ENCODE measurements around the gene CYP2D6.
"Not testable (repeated sequence)": the region's sequence is repeated elsewhere in the genome, so short reads cannot be mapped to it uniquely, and the experiment has no call there.

Gene CYP2D6

DNA sequence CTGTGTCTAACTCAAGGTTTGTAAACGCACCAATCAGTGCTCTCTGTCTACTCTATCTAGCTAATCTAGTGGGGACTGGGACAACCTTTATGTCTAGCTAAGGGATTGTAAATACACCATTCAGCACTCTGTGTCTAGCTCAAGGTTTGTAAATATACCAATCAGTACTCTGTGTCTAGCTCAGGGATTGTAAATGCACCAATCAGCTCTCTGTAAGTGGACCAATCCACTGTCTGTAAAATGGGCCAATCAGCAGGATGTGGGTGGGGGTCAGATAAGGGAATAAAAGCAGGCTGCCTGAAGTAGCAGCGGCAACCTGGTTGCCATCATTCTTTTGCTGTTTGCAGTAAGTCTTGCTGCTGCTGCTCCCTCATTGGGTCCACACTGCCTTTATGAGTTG, 8.4 kb upstream of the CYP2D6 start:
- no peak overlapping the region for H3K27ac ChIP-seq (ENCODE audit: poor library complexity, severe bottlenecking)
- no peaks in the 10 kb centered on the region for H3K4me1 ChIP-seq (ENCODE audit: insufficient read depth, poor library complexity, severe bottlenecking)
- H3K9me3 ChIP-seq (ENCODE audit: severe bottlenecking), result no peaks in the 10 kb centered on the region
- H3K4me3 ChIP-seq (ENCODE audit: severe bottlenecking), result no peak overlapping the region
- H3K27me3 ChIP-seq (ENCODE audit: insufficient read depth, poor library complexity, severe bottlenecking), result no peaks in the 10 kb centered on the region
- TF ChIP-seq, protein P1, sequence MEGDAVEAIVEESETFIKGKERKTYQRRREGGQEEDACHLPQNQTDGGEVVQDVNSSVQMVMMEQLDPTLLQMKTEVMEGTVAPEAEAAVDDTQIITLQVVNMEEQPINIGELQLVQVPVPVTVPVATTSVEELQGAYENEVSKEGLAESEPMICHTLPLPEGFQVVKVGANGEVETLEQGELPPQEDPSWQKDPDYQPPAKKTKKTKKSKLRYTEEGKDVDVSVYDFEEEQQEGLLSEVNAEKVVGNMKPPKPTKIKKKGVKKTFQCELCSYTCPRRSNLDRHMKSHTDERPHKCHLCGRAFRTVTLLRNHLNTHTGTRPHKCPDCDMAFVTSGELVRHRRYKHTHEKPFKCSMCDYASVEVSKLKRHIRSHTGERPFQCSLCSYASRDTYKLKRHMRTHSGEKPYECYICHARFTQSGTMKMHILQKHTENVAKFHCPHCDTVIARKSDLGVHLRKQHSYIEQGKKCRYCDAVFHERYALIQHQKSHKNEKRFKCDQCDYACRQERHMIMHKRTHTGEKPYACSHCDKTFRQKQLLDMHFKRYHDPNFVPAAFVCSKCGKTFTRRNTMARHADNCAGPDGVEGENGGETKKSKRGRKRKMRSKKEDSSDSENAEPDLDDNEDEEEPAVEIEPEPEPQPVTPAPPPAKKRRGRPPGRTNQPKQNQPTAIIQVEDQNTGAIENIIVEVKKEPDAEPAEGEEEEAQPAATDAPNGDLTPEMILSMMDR (IDR thresholded peaks at IDR 0.05; ENCODE audit: poor library complexity, severe bottlenecking), result no peak
- no peaks in the 10 kb centered on the region for H3K36me3 ChIP-seq (ENCODE audit: low read depth)
- no peak for DNase-seq (ENCODE audit: low spot score)
- no peak for ATAC-seq (ENCODE audit: low read depth)

DNA sequence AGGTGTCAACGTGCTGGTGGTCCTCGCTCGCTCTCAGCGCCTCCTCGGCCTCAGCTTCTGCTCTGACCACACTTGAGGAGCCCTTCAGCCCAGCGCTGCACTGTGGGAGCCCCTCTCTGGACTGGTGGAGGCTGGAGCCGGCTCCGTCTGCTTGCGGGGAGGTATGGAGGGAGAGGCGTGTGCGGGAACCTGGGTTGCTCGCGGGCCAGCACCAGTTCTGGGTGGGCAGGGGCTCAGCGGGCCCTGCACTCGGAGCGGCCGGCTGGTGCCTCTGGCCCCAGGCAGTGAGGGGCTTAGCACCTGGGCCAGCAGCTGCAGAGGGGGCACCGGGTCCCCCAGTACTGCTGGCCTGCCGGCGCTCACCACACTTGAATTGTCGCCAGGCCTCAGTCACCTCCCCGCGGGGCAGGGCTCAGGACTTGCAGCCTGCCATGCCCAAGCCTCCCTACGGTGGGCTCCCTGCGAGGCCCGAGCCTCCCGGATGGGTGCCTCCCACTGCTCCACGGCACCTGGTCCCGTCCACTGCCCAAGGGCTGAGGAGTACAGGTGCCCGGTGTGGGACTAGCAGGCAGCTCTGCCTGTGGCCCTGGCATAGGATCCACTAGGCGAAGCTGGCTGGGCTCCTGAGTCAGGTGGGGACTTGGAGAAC, 7.6 kb upstream of the CYP2D6 start:
- no peak overlapping the region for H3K27ac ChIP-seq (ENCODE audit: poor library complexity, severe bottlenecking)
- H3K4me1 ChIP-seq (ENCODE audit: insufficient read depth, poor library complexity, severe bottlenecking), result no peaks in the 10 kb centered on the region
- TF ChIP-seq, protein P1 (IDR thresholded peaks at IDR 0.05; ENCODE audit: poor library complexity, severe bottlenecking), result no peak
- no peaks in the 10 kb centered on the region for H3K9me3 ChIP-seq (ENCODE audit: severe bottlenecking)
- ATAC-seq (ENCODE audit: low read depth) (no peak), DNase-seq (ENCODE audit: low spot score) (no peak)
- no peak overlapping the region for H3K4me3 ChIP-seq (ENCODE audit: severe bottlenecking)
- no peaks in the 10 kb centered on the region for H3K27me3 ChIP-seq (ENCODE audit: insufficient read depth, poor library complexity, severe bottlenecking)
- H3K36me3 ChIP-seq (ENCODE audit: low read depth), result no peaks in the 10 kb centered on the region

DNA sequence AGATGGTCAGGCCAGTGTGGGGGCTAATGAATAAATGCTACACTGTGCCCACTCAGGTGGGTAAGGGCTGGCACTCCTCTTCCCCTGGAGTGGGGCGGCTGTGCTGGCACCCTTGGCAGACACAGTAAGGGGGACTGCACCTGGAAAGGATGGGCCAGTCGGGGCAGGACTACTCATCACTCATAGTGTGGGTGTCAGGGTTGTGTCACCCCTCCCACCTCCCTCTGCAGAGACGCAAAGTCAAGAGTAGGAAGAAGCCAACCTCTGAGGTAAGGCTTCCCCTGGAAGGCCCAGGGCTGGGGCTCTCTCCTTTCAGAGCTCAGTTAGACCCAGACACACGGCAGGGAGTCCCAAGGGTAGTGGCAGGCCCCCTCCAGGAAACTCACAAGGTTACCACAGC, 5.1 kb upstream of the CYP2D6 start:
- H3K4me1 ChIP-seq (ENCODE audit: insufficient read depth, poor library complexity, severe bottlenecking); ATAC-seq (ENCODE audit: low read depth): not testable (repeated sequence)

DNA sequence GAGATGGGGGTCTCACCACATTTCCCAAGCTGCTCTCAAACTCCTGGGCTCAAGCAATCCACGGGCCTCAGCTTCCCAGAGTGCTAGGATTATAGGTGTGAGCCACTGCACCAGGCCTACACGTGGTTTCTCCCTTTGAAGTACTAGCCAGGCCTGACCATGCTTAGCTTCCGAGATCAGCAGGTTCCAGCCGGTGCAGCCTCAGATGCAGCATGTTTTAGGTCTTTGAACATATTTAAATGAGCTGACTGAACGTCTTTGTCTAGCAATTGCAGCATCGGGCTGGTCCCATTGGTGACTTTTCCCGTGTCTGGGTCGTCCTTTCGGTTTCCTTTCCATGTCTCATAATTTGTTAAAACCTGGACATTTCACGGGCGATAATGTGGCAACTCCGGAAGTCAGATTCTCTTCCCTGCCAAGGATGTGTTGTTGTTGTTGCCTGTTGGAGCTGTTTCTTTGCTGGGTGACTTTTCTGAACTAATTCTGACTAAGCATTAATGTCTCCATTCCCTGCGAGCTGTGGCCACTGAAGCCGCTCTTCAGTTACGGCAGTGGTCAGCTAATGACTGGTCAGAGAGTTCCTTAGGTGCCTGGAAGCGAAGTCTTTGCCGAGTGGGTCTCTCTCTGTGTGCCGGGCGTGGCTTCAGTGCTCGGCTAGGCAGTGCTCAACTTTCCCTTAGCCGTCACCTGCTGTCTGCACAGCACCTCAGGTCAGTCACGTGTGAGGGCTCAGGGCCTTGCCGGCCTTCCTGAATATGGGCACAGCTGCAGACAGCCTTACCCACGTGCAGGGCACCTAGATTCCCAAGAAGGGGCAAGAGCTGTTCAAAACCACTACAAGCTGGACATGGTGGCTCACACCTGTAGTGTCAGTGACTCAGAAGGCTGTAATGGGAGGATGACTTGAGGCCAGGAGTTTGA, 3.8 kb upstream of the CYP2D6 start:
- TF ChIP-seq, protein P1 (IDR thresholded peaks at IDR 0.05; ENCODE audit: poor library complexity, severe bottlenecking), result no peak
- Histone ChIP-seq H3K27me3 (ENCODE audit: insufficient read depth, poor library complexity, severe bottlenecking) (no peaks in the 10 kb centered on the region), H3K36me3 (ENCODE audit: low read depth) (no peaks in the 10 kb centered on the region), H3K4me1 (ENCODE audit: insufficient read depth, poor library complexity, severe bottlenecking) (no peaks in the 10 kb centered on the region), H3K27ac (ENCODE audit: poor library complexity, severe bottlenecking) (no peak overlapping the region), H3K4me3 (ENCODE audit: severe bottlenecking) (no peak overlapping the region), H3K9me3 (ENCODE audit: severe bottlenecking) (no peaks in the 10 kb centered on the region)
- no peak for DNase-seq (ENCODE audit: low spot score)
- ATAC-seq (ENCODE audit: low read depth), result no peak

More for the DNA sequence above, 5.1 kb upstream of the CYP2D6 start:
- H3K9me3 ChIP-seq (ENCODE audit: severe bottlenecking); H3K27ac ChIP-seq (ENCODE audit: poor library complexity, severe bottlenecking); H3K36me3 ChIP-seq (ENCODE audit: low read depth); H3K27me3 ChIP-seq (ENCODE audit: insufficient read depth, poor library complexity, severe bottlenecking); DNase-seq (ENCODE audit: low spot score); H3K4me3 ChIP-seq (ENCODE audit: severe bottlenecking): not testable (repeated sequence)

DNA sequence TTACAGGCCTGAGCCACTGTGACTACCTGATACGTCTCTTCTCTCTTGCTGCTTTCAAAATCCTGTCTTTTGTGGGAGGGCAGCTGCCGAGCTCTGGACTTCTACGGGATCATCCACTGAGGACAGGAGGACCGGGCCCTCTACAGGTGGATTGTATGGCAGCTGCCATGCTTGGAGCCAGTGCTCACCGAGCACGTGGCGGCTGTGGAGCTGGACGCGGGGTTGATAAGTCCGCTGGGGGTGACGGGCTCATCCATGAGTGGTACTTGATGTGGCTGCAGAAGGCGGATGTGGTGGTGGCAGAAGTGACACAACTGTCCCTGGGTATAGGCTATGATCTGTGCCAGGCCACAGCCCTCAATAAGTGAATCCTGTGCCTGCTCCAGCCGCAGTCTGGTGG, 1.8 kb upstream of the CYP2D6 start:
- ATAC-seq (ENCODE audit: low read depth) (no peak), DNase-seq (ENCODE audit: low spot score) (no peak)
- H3K27me3 ChIP-seq (ENCODE audit: insufficient read depth, poor library complexity, severe bottlenecking), result no peaks in the 10 kb centered on the region
- H3K27ac ChIP-seq (ENCODE audit: poor library complexity, severe bottlenecking), result no peak overlapping the region
- no peaks in the 10 kb centered on the region for H3K4me1 ChIP-seq (ENCODE audit: insufficient read depth, poor library complexity, severe bottlenecking)
- no peaks in the 10 kb centered on the region for H3K9me3 ChIP-seq (ENCODE audit: severe bottlenecking)
- H3K4me3 ChIP-seq (ENCODE audit: severe bottlenecking), result no peak overlapping the region
- TF ChIP-seq, protein P1 (IDR thresholded peaks at IDR 0.05; ENCODE audit: poor library complexity, severe bottlenecking), result no peak
- no peaks in the 10 kb centered on the region for H3K36me3 ChIP-seq (ENCODE audit: low read depth)

Data from RWPE2 (cell line).